MM.1S (cell line): ENCODE data around the gene ZNF827.

Experiments
- EZH2 ChIP-seq: fragments of 300-600 bp; sonication (generic); optimal IDR thresholded peaks from 2 replicates; pipeline ENCODE3; 2017; ENCODE audit warnings: low read depth, mild to moderate bottlenecking, antibody characterized with exemption, low read length, mixed read lengths
- TF ChIP-seq, protein P1 (sequence below): fragments of 300-600 bp; sonication (generic); IDR thresholded peaks from 2 replicates; pipeline ENCODE4 v1.5.1; 2016; ENCODE audit warnings: antibody characterized with exemption, low read length, mixed read lengths

DNA sequence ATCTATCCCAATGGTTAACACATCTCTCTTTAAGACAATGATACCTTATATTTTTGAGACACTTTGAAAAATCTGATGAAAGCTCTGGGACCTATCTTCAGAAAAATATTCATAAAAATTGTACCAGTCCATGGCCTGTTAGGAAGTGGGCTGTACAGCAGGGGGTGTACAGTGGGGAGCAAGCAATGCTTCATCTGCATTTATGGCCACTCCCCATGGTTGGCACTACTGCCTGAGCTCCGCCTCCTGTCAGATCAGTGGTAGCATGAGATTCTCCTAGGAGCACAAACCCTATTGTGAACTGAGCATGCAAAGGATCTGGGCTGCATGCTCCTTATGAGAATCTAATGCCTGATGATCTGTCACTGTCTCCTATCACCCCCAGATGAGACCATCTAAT lies 216.1 kb downstream of the ZNF827 start:
- TF ChIP-seq, protein P1, sequence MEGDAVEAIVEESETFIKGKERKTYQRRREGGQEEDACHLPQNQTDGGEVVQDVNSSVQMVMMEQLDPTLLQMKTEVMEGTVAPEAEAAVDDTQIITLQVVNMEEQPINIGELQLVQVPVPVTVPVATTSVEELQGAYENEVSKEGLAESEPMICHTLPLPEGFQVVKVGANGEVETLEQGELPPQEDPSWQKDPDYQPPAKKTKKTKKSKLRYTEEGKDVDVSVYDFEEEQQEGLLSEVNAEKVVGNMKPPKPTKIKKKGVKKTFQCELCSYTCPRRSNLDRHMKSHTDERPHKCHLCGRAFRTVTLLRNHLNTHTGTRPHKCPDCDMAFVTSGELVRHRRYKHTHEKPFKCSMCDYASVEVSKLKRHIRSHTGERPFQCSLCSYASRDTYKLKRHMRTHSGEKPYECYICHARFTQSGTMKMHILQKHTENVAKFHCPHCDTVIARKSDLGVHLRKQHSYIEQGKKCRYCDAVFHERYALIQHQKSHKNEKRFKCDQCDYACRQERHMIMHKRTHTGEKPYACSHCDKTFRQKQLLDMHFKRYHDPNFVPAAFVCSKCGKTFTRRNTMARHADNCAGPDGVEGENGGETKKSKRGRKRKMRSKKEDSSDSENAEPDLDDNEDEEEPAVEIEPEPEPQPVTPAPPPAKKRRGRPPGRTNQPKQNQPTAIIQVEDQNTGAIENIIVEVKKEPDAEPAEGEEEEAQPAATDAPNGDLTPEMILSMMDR: no peak
- TF ChIP-seq EZH2: no peak
